Measurements from ENCODE around the gene KRT74. TPM values are rescaled to one million over a fixed set of nuclear protein-coding genes. Genes with fewer than 3 reads are reported as not detected.

Gene KRT74
- total RNA-seq, 1 experiment from 2014 or later = not detected

DNA sequence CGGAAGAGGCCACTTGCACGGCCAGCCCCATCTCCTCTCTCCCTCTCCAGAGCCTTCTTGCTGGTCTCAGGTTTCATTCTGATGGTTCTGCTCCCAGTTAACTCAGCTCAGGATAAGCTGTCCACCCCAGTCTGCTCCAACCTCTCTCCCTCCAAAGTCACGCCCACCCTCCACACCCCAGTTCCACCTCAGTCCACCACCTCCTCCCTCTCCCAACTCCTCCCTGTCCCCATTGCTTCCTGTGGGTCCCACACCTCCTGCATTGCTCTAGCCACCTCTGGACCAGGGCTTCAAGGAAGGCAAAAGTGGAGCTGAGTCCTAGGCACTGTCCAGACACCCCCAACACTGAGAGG, 33.8 kb downstream of the KRT74 start:
- POLR2A ChIA-PET = no interaction called here
- no peaks in the 10 kb centered on the region for H3K36me3 Mint-ChIP-seq
- TF ChIP-seq NR3C1 (CRISPR knock-in tag; conservative IDR thresholded peaks at IDR 0.05; ENCODE audit: low read depth) = no peak
- TF ChIP-seq, protein P1, sequence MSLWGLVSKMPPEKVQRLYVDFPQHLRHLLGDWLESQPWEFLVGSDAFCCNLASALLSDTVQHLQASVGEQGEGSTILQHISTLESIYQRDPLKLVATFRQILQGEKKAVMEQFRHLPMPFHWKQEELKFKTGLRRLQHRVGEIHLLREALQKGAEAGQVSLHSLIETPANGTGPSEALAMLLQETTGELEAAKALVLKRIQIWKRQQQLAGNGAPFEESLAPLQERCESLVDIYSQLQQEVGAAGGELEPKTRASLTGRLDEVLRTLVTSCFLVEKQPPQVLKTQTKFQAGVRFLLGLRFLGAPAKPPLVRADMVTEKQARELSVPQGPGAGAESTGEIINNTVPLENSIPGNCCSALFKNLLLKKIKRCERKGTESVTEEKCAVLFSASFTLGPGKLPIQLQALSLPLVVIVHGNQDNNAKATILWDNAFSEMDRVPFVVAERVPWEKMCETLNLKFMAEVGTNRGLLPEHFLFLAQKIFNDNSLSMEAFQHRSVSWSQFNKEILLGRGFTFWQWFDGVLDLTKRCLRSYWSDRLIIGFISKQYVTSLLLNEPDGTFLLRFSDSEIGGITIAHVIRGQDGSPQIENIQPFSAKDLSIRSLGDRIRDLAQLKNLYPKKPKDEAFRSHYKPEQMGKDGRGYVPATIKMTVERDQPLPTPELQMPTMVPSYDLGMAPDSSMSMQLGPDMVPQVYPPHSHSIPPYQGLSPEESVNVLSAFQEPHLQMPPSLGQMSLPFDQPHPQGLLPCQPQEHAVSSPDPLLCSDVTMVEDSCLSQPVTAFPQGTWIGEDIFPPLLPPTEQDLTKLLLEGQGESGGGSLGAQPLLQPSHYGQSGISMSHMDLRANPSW (CRISPR knock-in tag; conservative IDR thresholded peaks at IDR 0.05; ENCODE audit: low read depth) = no peak
- no peak for TF ChIP-seq SP1 (CRISPR knock-in tag; conservative IDR thresholded peaks at IDR 0.05)
- no peak for TF ChIP-seq SOX15 (CRISPR knock-in tag; IDR thresholded peaks at IDR 0.05)
- no peak for TF ChIP-seq ZNF121 (CRISPR knock-in tag; IDR thresholded peaks at IDR 0.05)
- no peak for TF ChIP-seq RELA (CRISPR knock-in tag; IDR thresholded peaks at IDR 0.05; ENCODE audit: borderline replicate concordance)
- TF ChIP-seq NR2C2 (CRISPR knock-in tag; IDR thresholded peaks at IDR 0.05) = no peak
- no peak for TF ChIP-seq GABPB1 (CRISPR knock-in tag; IDR thresholded peaks at IDR 0.05)
- TF ChIP-seq, protein P2, sequence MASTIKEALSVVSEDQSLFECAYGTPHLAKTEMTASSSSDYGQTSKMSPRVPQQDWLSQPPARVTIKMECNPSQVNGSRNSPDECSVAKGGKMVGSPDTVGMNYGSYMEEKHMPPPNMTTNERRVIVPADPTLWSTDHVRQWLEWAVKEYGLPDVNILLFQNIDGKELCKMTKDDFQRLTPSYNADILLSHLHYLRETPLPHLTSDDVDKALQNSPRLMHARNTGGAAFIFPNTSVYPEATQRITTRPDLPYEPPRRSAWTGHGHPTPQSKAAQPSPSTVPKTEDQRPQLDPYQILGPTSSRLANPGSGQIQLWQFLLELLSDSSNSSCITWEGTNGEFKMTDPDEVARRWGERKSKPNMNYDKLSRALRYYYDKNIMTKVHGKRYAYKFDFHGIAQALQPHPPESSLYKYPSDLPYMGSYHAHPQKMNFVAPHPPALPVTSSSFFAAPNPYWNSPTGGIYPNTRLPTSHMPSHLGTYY (CRISPR knock-in tag; IDR thresholded peaks at IDR 0.05) = no peak
- no peak for TF ChIP-seq ELF4 (CRISPR knock-in tag; IDR thresholded peaks at IDR 0.05; ENCODE audit: low read depth)
- TF ChIP-seq ZNF671 (CRISPR knock-in tag; IDR thresholded peaks at IDR 0.05) = no peak
- TF ChIP-seq ZNF317 (CRISPR knock-in tag; IDR thresholded peaks at IDR 0.05; ENCODE audit: borderline replicate concordance, low read depth) = no peak
- no peak for TF ChIP-seq TEAD1 (CRISPR knock-in tag; IDR thresholded peaks at IDR 0.05)
- TF ChIP-seq E2F1 (CRISPR knock-in tag; IDR thresholded peaks at IDR 0.05) = no peak
- no peak for TF ChIP-seq ZNF232 (CRISPR knock-in tag; IDR thresholded peaks at IDR 0.05)
- TF ChIP-seq ZMAT4 (CRISPR knock-in tag; IDR thresholded peaks at IDR 0.05) = no peak
- no peak for TF ChIP-seq ZNF263 (CRISPR knock-in tag; IDR thresholded peaks at IDR 0.05; ENCODE audit: low read depth)
- TF ChIP-seq, protein P3, sequence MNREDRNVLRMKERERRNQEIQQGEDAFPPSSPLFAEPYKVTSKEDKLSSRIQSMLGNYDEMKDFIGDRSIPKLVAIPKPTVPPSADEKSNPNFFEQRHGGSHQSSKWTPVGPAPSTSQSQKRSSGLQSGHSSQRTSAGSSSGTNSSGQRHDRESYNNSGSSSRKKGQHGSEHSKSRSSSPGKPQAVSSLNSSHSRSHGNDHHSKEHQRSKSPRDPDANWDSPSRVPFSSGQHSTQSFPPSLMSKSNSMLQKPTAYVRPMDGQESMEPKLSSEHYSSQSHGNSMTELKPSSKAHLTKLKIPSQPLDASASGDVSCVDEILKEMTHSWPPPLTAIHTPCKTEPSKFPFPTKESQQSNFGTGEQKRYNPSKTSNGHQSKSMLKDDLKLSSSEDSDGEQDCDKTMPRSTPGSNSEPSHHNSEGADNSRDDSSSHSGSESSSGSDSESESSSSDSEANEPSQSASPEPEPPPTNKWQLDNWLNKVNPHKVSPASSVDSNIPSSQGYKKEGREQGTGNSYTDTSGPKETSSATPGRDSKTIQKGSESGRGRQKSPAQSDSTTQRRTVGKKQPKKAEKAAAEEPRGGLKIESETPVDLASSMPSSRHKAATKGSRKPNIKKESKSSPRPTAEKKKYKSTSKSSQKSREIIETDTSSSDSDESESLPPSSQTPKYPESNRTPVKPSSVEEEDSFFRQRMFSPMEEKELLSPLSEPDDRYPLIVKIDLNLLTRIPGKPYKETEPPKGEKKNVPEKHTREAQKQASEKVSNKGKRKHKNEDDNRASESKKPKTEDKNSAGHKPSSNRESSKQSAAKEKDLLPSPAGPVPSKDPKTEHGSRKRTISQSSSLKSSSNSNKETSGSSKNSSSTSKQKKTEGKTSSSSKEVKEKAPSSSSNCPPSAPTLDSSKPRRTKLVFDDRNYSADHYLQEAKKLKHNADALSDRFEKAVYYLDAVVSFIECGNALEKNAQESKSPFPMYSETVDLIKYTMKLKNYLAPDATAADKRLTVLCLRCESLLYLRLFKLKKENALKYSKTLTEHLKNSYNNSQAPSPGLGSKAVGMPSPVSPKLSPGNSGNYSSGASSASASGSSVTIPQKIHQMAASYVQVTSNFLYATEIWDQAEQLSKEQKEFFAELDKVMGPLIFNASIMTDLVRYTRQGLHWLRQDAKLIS (CRISPR knock-in tag; IDR thresholded peaks at IDR 0.05; ENCODE audit: borderline replicate concordance) = no peak
- no peak for TF ChIP-seq CREB1 (CRISPR knock-in tag; IDR thresholded peaks at IDR 0.05)
- H3K4me3 Mint-ChIP-seq = no peak overlapping the region
- DNase-seq (ENCODE audit: low spot score) (no peak), ATAC-seq (no peak)
- no peak overlapping the region; the same call in 1 of the 2 replicates for H3K27ac Mint-ChIP-seq
- H3K9me3 Mint-ChIP-seq = no peaks in the 10 kb centered on the region
- CTCF ChIA-PET = interaction anchor here (1.6 kb wide), 1 partner anchor 331 kb away, joined by 3 read pairs; no protein-coding TSS in a partner anchor
- H3K4me1 Mint-ChIP-seq = no peaks in the 10 kb centered on the region
- H3K27me3 Mint-ChIP-seq (ENCODE audit: low read depth) = no peaks in the 10 kb centered on the region
